SU-DHL-6 (cell line): ENCODE measurements around the gene RBMS1.

ENCODE experiments used
- CTCF ChIP-seq: fragments of 200-600 bp; sonication (generic); IDR thresholded peaks from one replicate; pipeline ENCODE4 v1.5.1; 2017; ENCODE audit warnings: antibody characterized with exemption, mild to moderate bottlenecking, low read length, moderate library complexity; ENCODE audit not compliant: insufficient read depth, poor library complexity, severe bottlenecking
- EZH2phosphoT487 ChIP-seq: fragments of 200-600 bp; sonication (generic), shearing (Covaris generic); conservative IDR thresholded peaks from 2 replicates; pipeline ENCODE4 v1.6.1; 2018; ENCODE audit warnings: mild to moderate bottlenecking, antibody characterized with exemption, low read length, moderate library complexity, mixed read lengths

GRCh38 chr2:160291382-160291781 lies 202.2 kb downstream of the RBMS1 start:
- no peak for TF ChIP-seq CTCF
- TF ChIP-seq EZH2phosphoT487: no peak
